Measurements from ENCODE around the gene ZNF784. TPM values are rescaled to one million over a fixed set of nuclear protein-coding genes. Genes with fewer than 3 reads are reported as not detected.

ZNF784 gene
- total and polyA plus RNA-seq, 9 of the 15 experiments (the other 6 are each of a cell fraction or from before 2014, with no cell fraction given) = 0.14 to 6.1 (median 2.1) TPM

DNA sequence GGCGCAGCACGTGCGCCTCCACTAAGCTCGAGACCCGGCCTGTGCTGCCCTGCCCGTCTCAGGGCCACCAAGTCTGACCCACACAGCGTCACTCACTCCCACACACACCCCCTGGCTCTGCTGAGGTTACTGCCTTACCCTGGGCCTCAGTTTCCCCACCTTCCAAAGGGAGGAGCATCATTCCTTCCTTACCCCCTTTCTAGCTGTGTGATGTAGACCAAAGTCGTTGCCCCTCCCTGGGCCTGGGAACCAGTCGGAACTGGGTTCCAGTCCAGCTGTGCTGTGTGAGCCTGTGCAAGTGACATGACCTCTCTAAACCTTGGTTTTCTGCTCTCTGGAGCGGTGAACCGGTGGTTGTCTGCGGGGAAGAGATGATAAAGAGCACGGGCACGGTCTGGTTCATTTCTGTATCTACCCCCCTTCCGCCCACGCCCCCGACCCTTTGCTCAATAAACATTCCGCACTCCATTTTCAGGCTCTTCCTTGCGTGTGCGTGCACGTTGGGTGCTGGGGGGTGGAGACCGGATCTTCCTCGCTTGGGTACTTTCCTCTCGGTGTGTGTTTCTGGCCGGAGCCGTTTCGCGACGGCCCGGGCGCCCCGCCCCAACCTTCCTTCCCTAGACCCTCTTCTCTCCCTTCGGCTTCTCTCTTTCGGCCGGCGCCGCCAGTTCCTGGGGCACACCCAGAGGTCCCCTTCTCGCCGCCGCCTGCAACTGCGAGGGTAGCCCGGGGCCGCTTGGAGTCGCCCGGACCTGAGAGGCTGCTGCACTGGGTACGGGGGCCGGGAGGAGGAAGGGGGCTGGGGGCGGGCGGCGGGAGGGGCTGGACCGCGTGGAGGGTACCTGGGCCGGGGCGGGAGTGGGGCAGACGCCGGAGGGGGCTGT is 18.9 kb upstream of the ZNF784 start, which contains the start of gene ZNF581 (continued):
- no peak for TF ChIP-seq HNRNPLL (IDR thresholded peaks at IDR 0.05; ENCODE audit: low read depth, low read length, poor library complexity, severe bottlenecking)
- TF ChIP-seq ILF3 (IDR thresholded peaks at IDR 0.05; ENCODE audit: borderline replicate concordance) = no peak
- no peak for TF ChIP-seq ZNF224 (CRISPR knock-in tag; IDR thresholded peaks at IDR 0.05)
- TF ChIP-seq, protein P1, sequence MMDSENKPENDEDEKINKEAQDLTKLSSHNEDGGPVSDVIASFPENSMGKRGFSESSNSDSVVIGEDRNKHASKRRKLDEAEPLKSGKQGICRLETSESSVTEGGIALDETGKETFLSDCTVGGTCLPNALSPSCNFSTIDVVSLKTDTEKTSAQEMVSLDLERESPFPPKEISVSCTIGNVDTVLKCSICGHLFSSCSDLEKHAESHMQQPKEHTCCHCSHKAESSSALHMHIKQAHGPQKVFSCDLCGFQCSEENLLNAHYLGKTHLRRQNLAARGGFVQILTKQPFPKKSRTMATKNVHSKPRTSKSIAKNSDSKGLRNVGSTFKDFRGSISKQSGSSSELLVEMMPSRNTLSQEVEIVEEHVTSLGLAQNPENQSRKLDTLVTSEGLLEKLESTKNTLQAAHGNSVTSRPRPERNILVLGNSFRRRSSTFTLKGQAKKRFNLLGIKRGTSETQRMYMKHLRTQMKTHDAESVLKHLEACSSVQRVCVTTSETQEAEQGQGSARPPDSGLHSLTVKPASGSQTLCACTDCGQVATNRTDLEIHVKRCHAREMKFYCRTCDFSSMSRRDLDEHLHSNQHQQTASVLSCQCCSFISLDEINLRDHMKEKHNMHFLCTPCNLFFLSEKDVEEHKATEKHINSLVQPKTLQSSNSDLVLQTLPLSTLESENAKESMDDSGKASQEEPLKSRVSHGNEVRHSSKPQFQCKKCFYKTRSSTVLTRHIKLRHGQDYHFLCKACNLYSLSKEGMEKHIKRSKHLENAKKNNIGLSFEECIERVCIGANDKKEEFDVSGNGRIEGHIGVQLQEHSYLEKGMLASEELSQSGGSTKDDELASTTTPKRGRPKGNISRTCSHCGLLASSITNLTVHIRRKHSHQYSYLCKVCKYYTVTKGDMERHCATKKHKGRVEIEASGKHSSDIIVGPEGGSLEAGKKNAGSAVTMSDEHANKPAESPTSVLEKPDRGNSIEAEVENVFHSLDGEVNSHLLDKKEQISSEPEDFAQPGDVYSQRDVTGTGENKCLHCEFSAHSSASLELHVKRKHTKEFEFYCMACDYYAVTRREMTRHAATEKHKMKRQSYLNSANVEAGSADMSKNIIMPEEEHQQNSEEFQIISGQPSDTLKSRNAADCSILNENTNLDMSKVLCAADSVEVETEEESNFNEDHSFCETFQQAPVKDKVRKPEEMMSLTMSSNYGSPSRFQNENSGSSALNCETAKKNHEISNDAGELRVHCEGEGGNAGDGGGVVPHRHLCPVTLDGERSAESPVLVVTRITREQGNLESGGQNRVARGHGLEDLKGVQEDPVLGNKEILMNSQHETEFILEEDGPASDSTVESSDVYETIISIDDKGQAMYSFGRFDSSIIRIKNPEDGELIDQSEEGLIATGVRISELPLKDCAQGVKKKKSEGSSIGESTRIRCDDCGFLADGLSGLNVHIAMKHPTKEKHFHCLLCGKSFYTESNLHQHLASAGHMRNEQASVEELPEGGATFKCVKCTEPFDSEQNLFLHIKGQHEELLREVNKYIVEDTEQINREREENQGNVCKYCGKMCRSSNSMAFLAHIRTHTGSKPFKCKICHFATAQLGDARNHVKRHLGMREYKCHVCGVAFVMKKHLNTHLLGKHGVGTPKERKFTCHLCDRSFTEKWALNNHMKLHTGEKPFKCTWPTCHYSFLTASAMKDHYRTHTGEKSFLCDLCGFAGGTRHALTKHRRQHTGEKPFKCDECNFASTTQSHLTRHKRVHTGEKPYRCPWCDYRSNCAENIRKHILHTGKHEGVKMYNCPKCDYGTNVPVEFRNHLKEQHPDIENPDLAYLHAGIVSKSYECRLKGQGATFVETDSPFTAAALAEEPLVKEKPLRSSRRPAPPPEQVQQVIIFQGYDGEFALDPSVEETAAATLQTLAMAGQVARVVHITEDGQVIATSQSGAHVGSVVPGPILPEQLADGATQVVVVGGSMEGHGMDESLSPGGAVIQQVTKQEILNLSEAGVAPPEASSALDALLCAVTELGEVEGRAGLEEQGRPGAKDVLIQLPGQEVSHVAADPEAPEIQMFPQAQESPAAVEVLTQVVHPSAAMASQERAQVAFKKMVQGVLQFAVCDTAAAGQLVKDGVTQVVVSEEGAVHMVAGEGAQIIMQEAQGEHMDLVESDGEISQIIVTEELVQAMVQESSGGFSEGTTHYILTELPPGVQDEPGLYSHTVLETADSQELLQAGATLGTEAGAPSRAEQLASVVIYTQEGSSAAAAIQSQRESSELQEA (IDR thresholded peaks at IDR 0.05; ENCODE audit: low read depth) = peak; percentile 91
- no peak for TF ChIP-seq IRF2 (CRISPR knock-in tag; IDR thresholded peaks at IDR 0.05)
- TF ChIP-seq DEAF1 (CRISPR knock-in tag; IDR thresholded peaks at IDR 0.05) = 0 out of 2 replicates have a peak, but pooled peaks have one; percentile 18
- peak; percentile 87 for TF ChIP-seq MYC (IDR thresholded peaks at IDR 0.05; ENCODE audit: low read depth, low read length)
- TF ChIP-seq MYC (CRISPR knock-in tag; IDR thresholded peaks at IDR 0.05; ENCODE audit: borderline replicate concordance, low read depth) = 0 out of 2 replicates have a peak, but pooled peaks have one; percentile 41
- peak; percentile 60; the same call in 1 of the 2 replicates for TF ChIP-seq PHF8 (IDR thresholded peaks at IDR 0.05; ENCODE audit: borderline replicate concordance, low read length)
- TF ChIP-seq NFRKB (IDR thresholded peaks at IDR 0.05; ENCODE audit: low read depth) = 0 out of 2 replicates have a peak, but pooled peaks have one; percentile 57
- TF ChIP-seq ZNF785 (CRISPR knock-in tag; IDR thresholded peaks at IDR 0.05) = no peak
- TF ChIP-seq, protein P2, sequence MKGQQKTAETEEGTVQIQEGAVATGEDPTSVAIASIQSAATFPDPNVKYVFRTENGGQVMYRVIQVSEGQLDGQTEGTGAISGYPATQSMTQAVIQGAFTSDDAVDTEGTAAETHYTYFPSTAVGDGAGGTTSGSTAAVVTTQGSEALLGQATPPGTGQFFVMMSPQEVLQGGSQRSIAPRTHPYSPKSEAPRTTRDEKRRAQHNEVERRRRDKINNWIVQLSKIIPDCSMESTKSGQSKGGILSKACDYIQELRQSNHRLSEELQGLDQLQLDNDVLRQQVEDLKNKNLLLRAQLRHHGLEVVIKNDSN (CRISPR knock-in tag; IDR thresholded peaks at IDR 0.05) = no peak
- TF ChIP-seq, protein P3, sequence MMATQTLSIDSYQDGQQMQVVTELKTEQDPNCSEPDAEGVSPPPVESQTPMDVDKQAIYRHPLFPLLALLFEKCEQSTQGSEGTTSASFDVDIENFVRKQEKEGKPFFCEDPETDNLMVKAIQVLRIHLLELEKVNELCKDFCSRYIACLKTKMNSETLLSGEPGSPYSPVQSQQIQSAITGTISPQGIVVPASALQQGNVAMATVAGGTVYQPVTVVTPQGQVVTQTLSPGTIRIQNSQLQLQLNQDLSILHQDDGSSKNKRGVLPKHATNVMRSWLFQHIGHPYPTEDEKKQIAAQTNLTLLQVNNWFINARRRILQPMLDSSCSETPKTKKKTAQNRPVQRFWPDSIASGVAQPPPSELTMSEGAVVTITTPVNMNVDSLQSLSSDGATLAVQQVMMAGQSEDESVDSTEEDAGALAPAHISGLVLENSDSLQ (IDR thresholded peaks at IDR 0.05) = no peak
- TF ChIP-seq STAT5A (IDR thresholded peaks at IDR 0.05; ENCODE audit: borderline replicate concordance, low read length) = no peak
- TF ChIP-seq BDP1 (IDR thresholded peaks at IDR 0.05; ENCODE audit: insufficient read depth, insufficient read length) = no peak

Data from K562 (cell line).